ENCODE data around the gene ADAMTS6.

DNA sequence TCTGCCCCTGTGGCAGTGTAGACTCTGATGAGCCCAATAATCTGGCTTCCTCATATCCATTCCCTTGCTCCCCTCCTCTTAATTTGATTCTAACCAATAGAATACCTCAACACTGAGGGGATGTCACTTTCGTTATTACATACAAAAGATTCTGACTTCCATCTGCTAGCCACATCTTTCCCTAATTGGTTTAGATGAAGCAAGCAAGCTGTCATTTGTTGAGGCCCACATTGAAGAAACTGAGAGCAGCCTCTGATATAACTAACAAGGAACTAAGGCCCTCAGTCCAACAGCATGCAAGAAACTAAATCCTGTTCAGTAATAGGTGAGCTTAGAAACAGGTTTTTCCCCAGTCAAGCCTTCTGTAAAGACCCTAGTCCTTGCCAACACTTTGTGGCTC lies 5.8 kb downstream of the ADAMTS6 start:
- no peak for TF ChIP-seq ZNF433 (tag by site-specific recombination; IDR thresholded peaks at IDR 0.05; ENCODE audit: low read depth)
- TF ChIP-seq ZNF501 (tag by site-specific recombination; IDR thresholded peaks at IDR 0.05), result no peak
- TF ChIP-seq, protein P1, sequence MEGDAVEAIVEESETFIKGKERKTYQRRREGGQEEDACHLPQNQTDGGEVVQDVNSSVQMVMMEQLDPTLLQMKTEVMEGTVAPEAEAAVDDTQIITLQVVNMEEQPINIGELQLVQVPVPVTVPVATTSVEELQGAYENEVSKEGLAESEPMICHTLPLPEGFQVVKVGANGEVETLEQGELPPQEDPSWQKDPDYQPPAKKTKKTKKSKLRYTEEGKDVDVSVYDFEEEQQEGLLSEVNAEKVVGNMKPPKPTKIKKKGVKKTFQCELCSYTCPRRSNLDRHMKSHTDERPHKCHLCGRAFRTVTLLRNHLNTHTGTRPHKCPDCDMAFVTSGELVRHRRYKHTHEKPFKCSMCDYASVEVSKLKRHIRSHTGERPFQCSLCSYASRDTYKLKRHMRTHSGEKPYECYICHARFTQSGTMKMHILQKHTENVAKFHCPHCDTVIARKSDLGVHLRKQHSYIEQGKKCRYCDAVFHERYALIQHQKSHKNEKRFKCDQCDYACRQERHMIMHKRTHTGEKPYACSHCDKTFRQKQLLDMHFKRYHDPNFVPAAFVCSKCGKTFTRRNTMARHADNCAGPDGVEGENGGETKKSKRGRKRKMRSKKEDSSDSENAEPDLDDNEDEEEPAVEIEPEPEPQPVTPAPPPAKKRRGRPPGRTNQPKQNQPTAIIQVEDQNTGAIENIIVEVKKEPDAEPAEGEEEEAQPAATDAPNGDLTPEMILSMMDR (tag by site-specific recombination; IDR thresholded peaks at IDR 0.05), result no peak
- TF ChIP-seq, protein P2, sequence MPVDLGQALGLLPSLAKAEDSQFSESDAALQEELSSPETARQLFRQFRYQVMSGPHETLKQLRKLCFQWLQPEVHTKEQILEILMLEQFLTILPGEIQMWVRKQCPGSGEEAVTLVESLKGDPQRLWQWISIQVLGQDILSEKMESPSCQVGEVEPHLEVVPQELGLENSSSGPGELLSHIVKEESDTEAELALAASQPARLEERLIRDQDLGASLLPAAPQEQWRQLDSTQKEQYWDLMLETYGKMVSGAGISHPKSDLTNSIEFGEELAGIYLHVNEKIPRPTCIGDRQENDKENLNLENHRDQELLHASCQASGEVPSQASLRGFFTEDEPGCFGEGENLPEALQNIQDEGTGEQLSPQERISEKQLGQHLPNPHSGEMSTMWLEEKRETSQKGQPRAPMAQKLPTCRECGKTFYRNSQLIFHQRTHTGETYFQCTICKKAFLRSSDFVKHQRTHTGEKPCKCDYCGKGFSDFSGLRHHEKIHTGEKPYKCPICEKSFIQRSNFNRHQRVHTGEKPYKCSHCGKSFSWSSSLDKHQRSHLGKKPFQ (tag by site-specific recombination; IDR thresholded peaks at IDR 0.05), result no peak
- no peak for TF ChIP-seq MYNN (tag by site-specific recombination; IDR thresholded peaks at IDR 0.05; ENCODE audit: borderline replicate concordance)
- TF ChIP-seq ZNF214 (tag by site-specific recombination; IDR thresholded peaks at IDR 0.05; ENCODE audit: borderline replicate concordance), result no peak
- TF ChIP-seq ZNF24 (tag by site-specific recombination; IDR thresholded peaks at IDR 0.05), result no peak
- TF ChIP-seq ZNF768 (tag by site-specific recombination; IDR thresholded peaks at IDR 0.05), result no peak
- TF ChIP-seq, protein P3, sequence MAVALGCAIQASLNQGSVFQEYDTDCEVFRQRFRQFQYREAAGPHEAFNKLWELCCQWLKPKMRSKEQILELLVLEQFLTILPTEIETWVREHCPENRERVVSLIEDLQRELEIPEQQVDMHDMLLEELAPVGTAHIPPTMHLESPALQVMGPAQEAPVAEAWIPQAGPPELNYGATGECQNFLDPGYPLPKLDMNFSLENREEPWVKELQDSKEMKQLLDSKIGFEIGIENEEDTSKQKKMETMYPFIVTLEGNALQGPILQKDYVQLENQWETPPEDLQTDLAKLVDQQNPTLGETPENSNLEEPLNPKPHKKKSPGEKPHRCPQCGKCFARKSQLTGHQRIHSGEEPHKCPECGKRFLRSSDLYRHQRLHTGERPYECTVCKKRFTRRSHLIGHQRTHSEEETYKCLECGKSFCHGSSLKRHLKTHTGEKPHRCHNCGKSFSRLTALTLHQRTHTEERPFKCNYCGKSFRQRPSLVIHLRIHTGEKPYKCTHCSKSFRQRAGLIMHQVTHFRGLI (tag by site-specific recombination; IDR thresholded peaks at IDR 0.05), result no peak
- no peak for TF ChIP-seq ZNF335 (tag by site-specific recombination; conservative IDR thresholded peaks at IDR 0.05)
- no peak for TF ChIP-seq ZNF157 (tag by site-specific recombination; IDR thresholded peaks at IDR 0.05)
- TF ChIP-seq ZNF324 (tag by site-specific recombination; IDR thresholded peaks at IDR 0.05), result no peak

Data from HEK293 (cell line).